ENCODE data around the gene ZNRF3.
A peak's percentile ranks its signal among the peaks of the same experiment; 100 is the strongest.

The ZNRF3 gene

GRCh38 chr22:28953976-28954880, 70.9 kb downstream of the ZNRF3 start:
- H3K36me3 ChIP-seq (ENCODE audit: control insufficient read depth, insufficient read depth, low read length), result no peaks in the 10 kb centered on the region
- H3K27ac ChIP-seq (ENCODE audit: low read depth, low read length), result peak overlapping the region; percentile 56
- no peak overlapping the region for H3K4me3 ChIP-seq (ENCODE audit: low read length)
- no peaks in the 10 kb centered on the region for H3K27me3 ChIP-seq (ENCODE audit: control insufficient read depth, insufficient read depth, low read length)
- no peak overlapping the region for H3K9ac ChIP-seq (ENCODE audit: low read length)
- peaks cover 21% of the 10 kb centered on the region for H3K4me1 ChIP-seq (ENCODE audit: control insufficient read depth, insufficient read depth, low read length)

- H3K27me3 ChIP-seq (ENCODE audit: control insufficient read depth, insufficient read depth, low read length), result no peaks in the 10 kb centered on the region
- H3K9ac ChIP-seq (ENCODE audit: low read length), result no peak overlapping the region
- no peaks in the 10 kb centered on the region for H3K36me3 ChIP-seq (ENCODE audit: control insufficient read depth, insufficient read depth, low read length)
- H3K4me3 ChIP-seq (ENCODE audit: low read length), result no peak overlapping the region
- H3K27ac ChIP-seq (ENCODE audit: low read depth, low read length), result no peak overlapping the region
- peaks cover 21% of the 10 kb centered on the region for H3K4me1 ChIP-seq (ENCODE audit: control insufficient read depth, insufficient read depth, low read length)
Measured at GRCh38 chr22:28955817-28956216, 72.4 kb downstream of the ZNRF3 start.

GRCh38 chr22:28956506-28956905, 73.1 kb downstream of the ZNRF3 start:
- Histone ChIP-seq H3K27me3 (ENCODE audit: control insufficient read depth, insufficient read depth, low read length) (no peaks in the 10 kb centered on the region), H3K9ac (ENCODE audit: low read length) (no peak overlapping the region), H3K36me3 (ENCODE audit: control insufficient read depth, insufficient read depth, low read length) (no peaks in the 10 kb centered on the region), H3K27ac (ENCODE audit: low read depth, low read length) (no peak overlapping the region), H3K4me1 (ENCODE audit: control insufficient read depth, insufficient read depth, low read length) (peaks cover 20% of the 10 kb centered on the region), H3K4me3 (ENCODE audit: low read length) (no peak overlapping the region)

- Histone ChIP-seq H3K27me3 (ENCODE audit: control insufficient read depth, insufficient read depth, low read length) (no peaks in the 10 kb centered on the region), H3K4me3 (ENCODE audit: low read length) (no peak overlapping the region), H3K9ac (ENCODE audit: low read length) (no peak overlapping the region), H3K4me1 (ENCODE audit: control insufficient read depth, insufficient read depth, low read length) (peaks cover 2% of the 10 kb centered on the region), H3K36me3 (ENCODE audit: control insufficient read depth, insufficient read depth, low read length) (no peaks in the 10 kb centered on the region), H3K27ac (ENCODE audit: low read depth, low read length) (peak overlapping the region; percentile 41)
Measured at GRCh38 chr22:28958611-28959010, 75.2 kb downstream of the ZNRF3 start.

- H3K4me1 ChIP-seq (ENCODE audit: control insufficient read depth, insufficient read depth, low read length), result no peaks in the 10 kb centered on the region
Measured at GRCh38 chr22:28962042-28962554, 78.7 kb downstream of the ZNRF3 start.

GRCh38 chr22:28963362-28963761, 80.0 kb downstream of the ZNRF3 start:
- Histone ChIP-seq H3K36me3 (ENCODE audit: control insufficient read depth, insufficient read depth, low read length) (no peaks in the 10 kb centered on the region), H3K27ac (ENCODE audit: low read depth, low read length) (no peak overlapping the region), H3K27me3 (ENCODE audit: control insufficient read depth, insufficient read depth, low read length) (no peaks in the 10 kb centered on the region), H3K4me1 (ENCODE audit: control insufficient read depth, insufficient read depth, low read length) (no peaks in the 10 kb centered on the region), H3K9ac (ENCODE audit: low read length) (no peak overlapping the region), H3K4me3 (ENCODE audit: low read length) (no peak overlapping the region)

More at GRCh38 chr22:28962042-28962554, 78.7 kb downstream of the ZNRF3 start:
- no peaks in the 10 kb centered on the region for H3K36me3 ChIP-seq (ENCODE audit: control insufficient read depth, insufficient read depth, low read length)
- H3K27me3 ChIP-seq (ENCODE audit: control insufficient read depth, insufficient read depth, low read length), result no peaks in the 10 kb centered on the region
- no peak overlapping the region for H3K9ac ChIP-seq (ENCODE audit: low read length)
- no peak overlapping the region for H3K4me3 ChIP-seq (ENCODE audit: low read length)
- H3K27ac ChIP-seq (ENCODE audit: low read depth, low read length), result no peak overlapping the region

- no peaks in the 10 kb centered on the region for H3K27me3 ChIP-seq (ENCODE audit: control insufficient read depth, insufficient read depth, low read length)
- no peaks in the 10 kb centered on the region for H3K36me3 ChIP-seq (ENCODE audit: control insufficient read depth, insufficient read depth, low read length)
- H3K27ac ChIP-seq (ENCODE audit: low read depth, low read length), result no peak overlapping the region
- no peak overlapping the region for H3K9ac ChIP-seq (ENCODE audit: low read length)
- no peak overlapping the region for H3K4me3 ChIP-seq (ENCODE audit: low read length)
- H3K4me1 ChIP-seq (ENCODE audit: control insufficient read depth, insufficient read depth, low read length), result no peaks in the 10 kb centered on the region
Measured at GRCh38 chr22:28967163-28967665, 83.8 kb downstream of the ZNRF3 start.

- H3K9ac ChIP-seq (ENCODE audit: low read length), result no peak overlapping the region
- H3K36me3 ChIP-seq (ENCODE audit: control insufficient read depth, insufficient read depth, low read length), result no peaks in the 10 kb centered on the region
- H3K27me3 ChIP-seq (ENCODE audit: control insufficient read depth, insufficient read depth, low read length), result no peaks in the 10 kb centered on the region
- no peaks in the 10 kb centered on the region for H3K4me1 ChIP-seq (ENCODE audit: control insufficient read depth, insufficient read depth, low read length)
- H3K4me3 ChIP-seq (ENCODE audit: low read length), result no peak overlapping the region
- no peak overlapping the region for H3K27ac ChIP-seq (ENCODE audit: low read depth, low read length)
Measured at GRCh38 chr22:28967969-28968368, 84.6 kb downstream of the ZNRF3 start.

- H3K4me1 ChIP-seq (ENCODE audit: control insufficient read depth, insufficient read depth, low read length), result no peaks in the 10 kb centered on the region
- H3K9ac ChIP-seq (ENCODE audit: low read length), result no peak overlapping the region
- H3K27me3 ChIP-seq (ENCODE audit: control insufficient read depth, insufficient read depth, low read length), result no peaks in the 10 kb centered on the region
- no peaks in the 10 kb centered on the region for H3K36me3 ChIP-seq (ENCODE audit: control insufficient read depth, insufficient read depth, low read length)
- no peak overlapping the region for H3K4me3 ChIP-seq (ENCODE audit: low read length)
- H3K27ac ChIP-seq (ENCODE audit: low read depth, low read length), result no peak overlapping the region
Measured at GRCh38 chr22:28969401-28970168, 86.2 kb downstream of the ZNRF3 start.

- no peak overlapping the region for H3K27ac ChIP-seq (ENCODE audit: low read depth, low read length)
- no peaks in the 10 kb centered on the region for H3K36me3 ChIP-seq (ENCODE audit: control insufficient read depth, insufficient read depth, low read length)
- H3K4me3 ChIP-seq (ENCODE audit: low read length), result no peak overlapping the region
- H3K27me3 ChIP-seq (ENCODE audit: control insufficient read depth, insufficient read depth, low read length), result no peaks in the 10 kb centered on the region
- peaks cover 13% of the 10 kb centered on the region for H3K4me1 ChIP-seq (ENCODE audit: control insufficient read depth, insufficient read depth, low read length)
- no peak overlapping the region for H3K9ac ChIP-seq (ENCODE audit: low read length)
Measured at GRCh38 chr22:28973352-28973751, 90.0 kb downstream of the ZNRF3 start.

- no peak overlapping the region for H3K4me3 ChIP-seq (ENCODE audit: low read length)
- peaks cover 13% of the 10 kb centered on the region for H3K4me1 ChIP-seq (ENCODE audit: control insufficient read depth, insufficient read depth, low read length)
Measured at GRCh38 chr22:28977060-28977459, 93.7 kb downstream of the ZNRF3 start.

GRCh38 chr22:28977481-28977971, 94.2 kb downstream of the ZNRF3 start:
- Histone ChIP-seq H3K4me3 (ENCODE audit: low read length) (no peak overlapping the region), H3K36me3 (ENCODE audit: control insufficient read depth, insufficient read depth, low read length) (no peaks in the 10 kb centered on the region), H3K27me3 (ENCODE audit: control insufficient read depth, insufficient read depth, low read length) (no peaks in the 10 kb centered on the region), H3K27ac (ENCODE audit: low read depth, low read length) (peak overlapping the region; percentile 12), H3K9ac (ENCODE audit: low read length) (no peak overlapping the region), H3K4me1 (ENCODE audit: control insufficient read depth, insufficient read depth, low read length) (peaks cover 13% of the 10 kb centered on the region)

More at GRCh38 chr22:28977060-28977459, 93.7 kb downstream of the ZNRF3 start:
- H3K36me3 ChIP-seq (ENCODE audit: control insufficient read depth, insufficient read depth, low read length), result no peaks in the 10 kb centered on the region
- H3K27me3 ChIP-seq (ENCODE audit: control insufficient read depth, insufficient read depth, low read length), result no peaks in the 10 kb centered on the region
- H3K9ac ChIP-seq (ENCODE audit: low read length), result no peak overlapping the region
- peak overlapping the region; percentile 12 for H3K27ac ChIP-seq (ENCODE audit: low read depth, low read length)
